NCI-H82 treated with DMSO at 0.1 percent for 48 hours (cell line): ENCODE data around the gene SFTA2.
"Not testable (repeated sequence)": the region's sequence is repeated elsewhere in the genome, so short reads cannot be mapped to it uniquely, and the experiment has no call there.

Experiments used
- DNase-seq: peaks from one replicate; lab custom pipeline; 2025; ENCODE audit not compliant: unreplicated experiment; lab: John Stamatoyannopoulos, UW

SFTA2 gene

GRCh38 chr6:30931969-30932645 is at the start of gene SFTA2:
TSS of gene SFTA2 (minus strand) at chr6:30932170. CDS start at chr6:30932096, 74 bp downstream.
- no peak for DNase-seq

- DNase-seq: no peak
Observed at GRCh38 chr6:30979690-30980089, 47.7 kb upstream of the SFTA2 start.

- DNase-seq: no peak
Observed at GRCh38 chr6:30979141-30979540, 47.2 kb upstream of the SFTA2 start.

DNA sequence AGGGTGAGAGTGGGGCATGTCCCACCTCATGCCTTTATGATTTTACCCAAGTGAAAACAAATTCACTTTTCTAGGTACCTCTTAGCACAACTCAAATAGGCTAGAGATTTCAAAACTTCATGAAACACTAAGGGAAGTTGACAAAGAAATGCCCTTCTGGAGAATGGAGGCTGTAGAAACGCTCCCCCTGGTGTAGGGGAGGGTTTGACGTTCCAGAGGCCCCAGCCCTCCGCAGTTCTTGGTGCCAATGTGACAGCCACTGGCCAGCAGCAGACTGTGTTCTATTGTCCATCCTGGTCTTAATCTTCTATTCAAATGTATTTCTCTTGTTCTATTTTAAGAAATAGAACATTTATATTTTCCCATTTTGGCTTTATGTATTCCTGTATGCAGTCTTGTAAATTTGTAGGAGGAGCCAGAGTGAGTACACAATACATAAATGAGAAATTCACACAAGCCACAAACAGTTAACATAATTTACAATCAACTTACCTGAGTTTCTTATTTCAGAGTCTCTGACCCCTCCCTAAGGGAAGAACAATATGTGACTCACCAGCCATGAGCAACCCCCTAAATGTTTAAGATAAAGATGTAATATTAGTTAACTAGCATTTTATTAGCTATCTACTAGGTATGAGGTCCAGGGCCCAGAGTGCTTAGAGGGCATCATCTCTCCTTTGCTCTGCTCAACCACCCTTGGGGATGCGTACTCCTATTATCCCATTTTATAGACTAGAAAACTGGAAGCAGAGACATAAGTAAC is 42.7 kb upstream of the SFTA2 start:
- no peak for DNase-seq

DNA sequence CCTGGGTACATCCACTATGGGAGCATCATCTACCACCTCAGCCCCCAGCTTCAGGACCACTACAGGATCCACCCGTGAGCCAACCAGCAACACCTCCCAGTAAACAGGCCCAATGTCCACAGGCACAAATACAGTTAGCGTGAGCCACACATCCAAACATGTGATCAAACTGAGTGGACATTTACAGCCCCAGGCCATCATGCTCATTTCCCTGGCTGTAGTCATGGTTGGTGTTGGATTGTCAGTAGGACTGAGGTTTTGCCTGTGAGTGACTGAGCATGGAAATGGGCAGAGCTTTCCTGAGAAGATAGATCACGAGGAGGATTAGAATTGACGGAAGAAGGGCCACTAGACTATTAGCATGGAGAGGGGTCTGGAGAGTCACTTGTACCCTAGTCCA is 40.8 kb upstream of the SFTA2 start:
- DNase-seq: no peak

GRCh38 chr6:30970946-30971345 is 39.0 kb upstream of the SFTA2 start:
- no peak for DNase-seq

GRCh38 chr6:30969171-30969570 is 37.2 kb upstream of the SFTA2 start:
- not testable (repeated sequence) for DNase-seq

GRCh38 chr6:30966154-30966553 is 34.2 kb upstream of the SFTA2 start:
- no peak for DNase-seq

DNA sequence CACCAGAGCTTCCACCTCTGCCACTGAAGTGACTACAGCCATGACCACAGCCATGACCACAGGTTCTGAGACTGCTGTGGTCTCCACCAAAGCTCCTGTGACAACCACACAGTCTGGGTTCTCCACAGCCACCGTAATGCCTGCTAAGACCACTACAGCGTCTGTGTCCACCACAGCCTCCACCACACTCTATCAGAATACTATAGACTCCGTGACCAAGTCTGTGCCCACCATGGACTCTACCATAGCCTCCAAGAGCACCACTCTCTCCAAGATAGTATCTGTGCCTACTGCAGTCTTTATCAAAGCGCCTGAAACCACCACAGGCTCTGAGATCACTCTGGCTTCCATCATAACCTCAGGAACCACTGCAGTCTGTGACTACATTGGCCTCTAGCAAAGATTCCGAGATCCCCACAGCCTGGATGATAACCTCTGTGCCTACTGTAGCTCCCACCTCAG is 33.2 kb upstream of the SFTA2 start:
- DNase-seq: no peak

DNA sequence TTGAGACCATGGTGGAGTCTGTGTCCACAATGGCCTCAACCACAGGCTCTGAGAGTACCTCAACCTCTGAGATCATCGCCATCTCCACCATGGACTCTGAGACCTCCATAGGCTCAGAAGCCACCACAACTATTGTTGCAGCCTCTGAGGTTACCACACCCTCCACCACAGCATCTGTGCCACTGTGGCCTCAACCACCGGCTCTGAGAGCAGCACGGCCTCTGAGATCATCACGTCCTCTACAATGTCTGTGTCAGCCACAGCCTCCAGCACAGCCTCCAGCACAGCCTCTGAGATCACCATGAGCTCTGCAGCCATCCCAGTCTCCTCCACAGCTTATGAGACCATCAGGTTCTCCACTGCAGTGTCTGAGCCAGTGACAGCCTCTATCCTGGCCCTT is 32.1 kb upstream of the SFTA2 start:
- DNase-seq: no peak

DNA sequence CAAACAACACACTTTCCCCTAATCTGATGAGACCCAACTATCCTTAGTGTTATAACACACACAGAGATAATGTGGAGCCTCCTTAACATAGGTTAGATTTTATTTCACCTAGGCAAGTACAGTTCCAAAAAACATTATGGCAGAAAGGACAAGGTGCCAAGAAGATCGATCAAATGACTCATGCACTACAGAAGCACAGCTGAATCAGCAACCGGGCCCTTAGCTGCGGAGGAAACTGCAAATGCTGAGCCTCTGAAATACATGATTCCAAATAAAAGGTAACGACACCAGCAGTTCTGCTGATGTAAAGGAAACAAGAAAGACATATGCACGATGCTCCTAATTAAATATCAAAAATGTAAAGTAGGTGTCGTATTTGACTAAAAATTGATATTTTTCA is 31.7 kb upstream of the SFTA2 start:
- no peak for DNase-seq

- no peak for DNase-seq
Observed at GRCh38 chr6:30962716-30963115, 30.7 kb upstream of the SFTA2 start.

DNA sequence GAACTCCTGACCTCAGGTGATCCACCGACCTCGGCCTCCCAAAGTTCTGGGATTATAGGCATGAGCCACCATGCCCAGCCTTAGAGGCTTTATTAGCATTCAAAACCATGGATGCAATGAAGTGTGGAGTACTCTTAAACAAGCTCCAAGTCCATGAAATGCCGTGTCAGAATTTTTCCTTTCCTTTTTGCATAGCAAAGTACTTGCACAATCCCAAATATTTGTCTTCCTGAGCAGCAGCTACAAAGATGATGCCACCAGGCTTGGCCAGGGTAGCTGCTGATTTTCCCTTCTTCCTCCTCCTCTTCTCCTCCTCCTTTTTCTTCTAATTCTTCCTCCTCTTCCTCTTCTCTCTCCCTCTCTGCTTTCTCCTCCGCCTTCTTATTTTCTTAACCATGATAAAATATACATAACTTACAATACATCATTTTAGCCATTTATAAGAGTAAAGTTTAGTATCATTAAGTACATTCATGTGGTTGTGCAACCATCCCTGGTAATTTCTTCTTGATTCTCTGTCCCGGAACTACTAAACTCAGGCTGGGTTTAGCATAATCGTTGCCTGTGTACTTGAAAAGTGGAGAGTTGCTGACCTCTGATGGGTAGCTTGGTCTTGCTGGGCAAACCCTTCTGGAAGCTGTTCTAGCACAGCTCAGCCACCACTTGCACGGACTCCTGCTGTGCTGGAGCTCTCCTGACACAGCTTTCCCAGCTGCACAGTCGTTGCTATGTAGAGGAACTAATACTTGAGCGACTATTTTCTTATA is 29.1 kb upstream of the SFTA2 start:
- no peak for DNase-seq

DNA sequence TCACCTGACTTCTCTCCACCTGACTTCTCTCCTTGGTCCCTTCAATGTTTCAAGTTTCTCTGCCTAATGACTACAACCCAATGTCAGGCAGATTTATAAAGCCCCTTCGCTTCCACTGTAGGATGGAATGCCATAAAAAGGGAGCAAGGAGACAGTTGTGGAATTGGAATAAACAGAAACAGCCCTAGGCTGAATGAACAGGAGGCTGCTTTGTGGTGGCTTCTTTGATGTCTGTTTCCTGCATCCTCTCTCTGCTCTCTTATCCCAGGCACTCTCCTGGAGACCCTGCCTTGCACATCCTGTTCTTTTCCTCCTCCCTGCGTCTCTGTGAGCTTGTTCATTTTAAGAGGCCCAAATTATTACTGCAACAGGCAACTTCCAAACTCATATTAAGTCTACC is 25.7 kb upstream of the SFTA2 start:
- DNase-seq: no peak

DNA sequence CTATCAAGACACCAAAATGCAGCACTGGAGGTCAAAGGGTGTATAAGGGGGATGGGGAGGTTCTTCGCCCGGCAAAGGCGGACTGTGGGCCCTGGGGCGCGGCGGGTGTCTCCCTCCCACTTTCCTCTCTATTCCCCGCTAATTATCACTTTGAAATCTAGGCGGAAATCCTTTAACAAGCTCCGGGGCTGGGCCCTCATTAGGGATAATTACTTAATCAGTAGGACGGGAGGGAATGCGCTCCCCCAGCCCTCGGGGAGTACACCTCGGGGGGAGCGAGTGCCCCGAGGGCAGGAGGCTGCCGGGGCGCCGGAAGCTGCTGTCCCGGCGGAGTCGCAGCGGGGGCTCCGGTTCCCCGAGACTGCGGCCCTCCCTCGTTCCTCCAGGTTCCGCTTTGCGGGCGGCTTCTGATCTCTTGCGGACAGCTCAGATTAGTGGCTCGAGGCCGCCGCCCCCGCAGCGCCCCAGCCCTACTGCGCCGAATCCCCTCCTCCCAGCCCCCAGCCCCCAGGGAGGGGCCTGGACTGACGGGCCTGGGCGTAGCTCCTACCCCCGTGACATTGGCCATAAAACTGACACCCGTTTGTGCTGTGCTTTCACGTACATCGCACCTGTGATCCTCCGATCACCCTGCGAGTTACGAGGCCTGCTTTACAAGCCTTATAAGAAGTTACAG is 23.5 kb upstream of the SFTA2 start:
- DNase-seq: peak; percentile 14

GRCh38 chr6:30954631-30955366 is 22.8 kb upstream of the SFTA2 start:
- DNase-seq: no peak

- no peak for DNase-seq
Observed at GRCh38 chr6:30951907-30952469, 20.0 kb upstream of the SFTA2 start.

GRCh38 chr6:30948811-30949210 is 16.8 kb upstream of the SFTA2 start:
- no peak for DNase-seq

- no peak for DNase-seq
Observed at GRCh38 chr6:30947231-30947630, 15.3 kb upstream of the SFTA2 start.

GRCh38 chr6:30945281-30945680 is 13.3 kb upstream of the SFTA2 start:
- DNase-seq: no peak
